A204.1 (cell line): ENCODE results near the gene HCRTR1.

ENCODE experiments used
- FAIRE-seq: peaks from 2 replicates; lab custom pipeline; 2012; peaks lifted over from hg19 to GRCh38; lab: Jason Lieb, UNC

HCRTR1 gene

DNA sequence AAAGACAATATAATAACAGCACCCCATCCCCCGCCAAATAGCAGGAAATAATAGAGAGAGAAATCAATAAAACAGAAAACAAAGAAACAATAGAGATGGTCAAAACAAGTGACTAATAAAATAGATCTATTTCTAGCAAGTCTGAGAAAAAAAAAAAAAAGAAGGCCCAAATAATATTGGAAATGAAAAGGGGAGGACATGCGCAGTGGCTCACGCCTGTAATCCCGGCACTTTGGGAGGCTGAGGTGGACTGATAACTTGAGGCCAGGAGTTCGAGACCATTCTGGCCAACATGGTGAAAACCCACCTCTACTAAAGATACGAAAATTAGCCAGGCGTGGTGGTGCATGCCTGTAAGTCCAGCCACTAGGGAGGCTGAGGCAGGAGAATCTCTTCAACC lies 18.5 kb upstream of the HCRTR1 start:
- no peak for FAIRE-seq

DNA sequence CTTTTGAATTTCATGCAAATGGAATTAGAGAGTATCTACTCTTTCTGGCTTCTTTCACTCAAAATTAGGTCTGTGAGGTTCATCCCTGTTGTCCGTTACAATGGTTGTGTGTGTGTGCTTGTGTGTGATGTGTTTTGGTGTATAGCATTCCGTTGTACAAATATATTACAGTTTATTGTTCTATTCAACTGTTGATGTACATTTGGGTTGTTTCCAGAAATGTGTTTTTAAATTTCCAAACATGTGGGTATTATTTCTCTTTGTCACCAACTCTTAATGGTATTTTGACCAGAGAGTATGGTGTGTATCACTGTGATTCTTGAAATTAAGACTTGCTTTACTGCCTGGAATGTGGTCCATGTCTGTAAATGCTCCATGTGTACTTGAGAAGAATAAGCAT lies 16.8 kb upstream of the HCRTR1 start:
- no peak for FAIRE-seq

DNA sequence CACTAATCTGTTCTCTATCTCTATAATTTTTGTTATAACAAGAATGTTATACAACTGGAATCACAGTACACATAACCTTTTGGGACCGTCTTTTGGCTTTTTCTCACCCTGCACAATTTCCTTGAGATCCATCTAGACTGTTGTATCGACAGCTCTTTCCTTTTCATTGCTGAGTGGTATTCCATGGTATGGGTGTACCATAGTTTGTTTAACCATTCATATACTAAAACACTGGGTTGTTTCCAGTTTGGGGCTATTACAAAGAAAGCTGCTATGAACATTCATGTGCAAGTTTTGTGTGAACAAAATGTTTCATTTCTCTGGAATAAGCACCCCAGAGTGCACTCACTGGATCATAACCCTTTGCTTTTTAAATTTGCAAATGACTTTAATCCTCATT lies 15.4 kb upstream of the HCRTR1 start:
- no peak for FAIRE-seq

DNA sequence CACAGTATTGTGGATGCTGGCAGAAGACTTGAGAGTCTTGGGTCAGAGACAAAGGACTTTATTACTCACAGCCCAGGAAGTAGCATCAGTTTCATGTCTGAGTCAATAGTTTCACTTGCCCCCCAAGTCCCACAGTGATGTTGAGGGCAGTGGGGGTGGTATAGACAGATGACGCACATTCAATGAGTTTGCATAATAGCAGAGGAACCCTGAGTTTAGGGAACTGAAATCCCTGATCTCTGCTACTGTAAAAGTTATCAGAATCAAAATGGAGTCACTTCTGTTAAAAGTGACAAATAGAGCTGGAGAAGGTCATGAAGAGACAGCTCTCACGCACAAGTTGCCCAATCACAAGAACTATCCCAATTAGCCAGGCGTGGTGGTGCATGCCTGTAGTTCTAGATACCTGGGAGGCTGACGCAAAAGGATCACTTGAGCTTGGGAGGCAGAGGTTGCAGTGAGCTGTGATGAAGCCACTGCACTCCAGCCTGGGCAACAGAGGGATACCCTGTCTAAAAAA lies 11.5 kb upstream of the HCRTR1 start:
- FAIRE-seq: no peak

DNA sequence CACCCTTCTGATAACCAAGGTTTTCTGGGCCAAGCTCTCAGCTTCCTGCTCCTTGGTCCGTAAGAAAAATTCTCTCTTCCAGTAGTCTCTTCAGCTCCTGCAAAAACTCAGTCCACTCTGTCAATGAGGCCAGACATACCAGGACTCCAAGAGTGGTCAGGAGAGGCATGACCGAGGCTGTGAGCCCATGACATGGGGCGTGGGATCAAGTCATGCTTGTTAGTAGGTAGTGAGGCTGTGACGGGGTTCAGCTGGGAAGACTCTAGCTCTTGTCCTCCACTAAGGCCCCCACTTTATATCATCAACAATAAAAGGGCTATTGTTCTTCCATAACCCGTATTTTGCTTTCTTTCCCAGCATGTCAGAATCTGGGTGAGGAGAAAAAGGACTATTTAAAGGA lies 10.1 kb upstream of the HCRTR1 start:
- FAIRE-seq: no peak

DNA sequence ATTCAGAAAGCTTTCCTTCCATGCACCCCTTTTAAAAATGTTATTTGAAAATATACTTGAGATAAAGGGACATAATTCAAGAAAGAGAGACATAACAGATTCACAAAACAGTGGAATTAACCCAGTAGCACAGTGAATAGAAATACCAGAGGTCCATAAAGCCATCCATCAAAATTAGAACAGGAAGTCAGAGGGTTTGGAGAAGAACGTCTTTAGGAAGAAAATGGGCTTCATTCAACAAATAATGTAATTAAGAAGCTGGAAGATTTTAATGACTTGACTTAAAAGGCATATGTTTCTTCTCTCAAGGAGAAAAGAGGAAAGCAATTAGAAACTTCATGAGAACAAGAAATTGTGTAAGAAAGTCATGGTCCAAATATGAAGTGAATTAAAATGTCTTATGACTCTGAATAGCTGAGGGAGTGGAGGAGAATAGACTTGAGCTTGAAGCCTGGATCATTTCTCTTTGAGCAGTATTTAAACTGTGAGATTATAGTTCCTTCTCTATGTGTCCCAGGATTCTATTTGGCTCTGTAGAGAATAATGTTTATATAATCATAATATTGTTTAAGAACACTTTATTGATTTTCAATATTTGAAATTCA lies 7.9 kb upstream of the HCRTR1 start:
- FAIRE-seq: no peak

DNA sequence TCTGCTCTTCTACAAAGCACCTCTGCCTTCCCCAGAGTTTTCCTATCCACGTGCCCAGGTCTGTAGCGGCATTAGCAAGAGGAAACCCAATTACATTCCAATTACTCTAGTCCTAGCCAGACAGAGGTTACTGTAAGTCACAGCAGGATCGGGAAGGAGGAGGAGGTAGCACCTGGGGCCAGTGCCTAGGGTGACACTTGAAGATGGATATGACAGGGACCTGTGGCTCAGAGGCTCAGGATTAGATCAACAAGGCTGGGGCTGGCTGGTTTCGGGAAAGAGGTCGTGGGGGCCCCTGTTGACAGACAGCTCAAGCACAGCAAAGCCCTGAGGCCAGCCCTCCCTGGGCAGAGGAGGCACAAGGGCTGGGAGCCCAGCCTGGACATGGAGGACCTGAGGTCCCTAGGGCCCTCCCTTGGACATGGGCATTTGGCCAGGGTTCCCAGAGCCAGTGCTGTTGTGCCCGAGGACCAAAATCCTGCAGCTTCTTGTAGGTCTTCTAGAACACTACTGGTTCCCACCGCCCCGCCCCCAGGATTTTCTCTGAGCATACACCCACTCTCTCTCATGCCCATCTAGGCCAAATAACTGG lies 3.0 kb upstream of the HCRTR1 start:
- no peak for FAIRE-seq

DNA sequence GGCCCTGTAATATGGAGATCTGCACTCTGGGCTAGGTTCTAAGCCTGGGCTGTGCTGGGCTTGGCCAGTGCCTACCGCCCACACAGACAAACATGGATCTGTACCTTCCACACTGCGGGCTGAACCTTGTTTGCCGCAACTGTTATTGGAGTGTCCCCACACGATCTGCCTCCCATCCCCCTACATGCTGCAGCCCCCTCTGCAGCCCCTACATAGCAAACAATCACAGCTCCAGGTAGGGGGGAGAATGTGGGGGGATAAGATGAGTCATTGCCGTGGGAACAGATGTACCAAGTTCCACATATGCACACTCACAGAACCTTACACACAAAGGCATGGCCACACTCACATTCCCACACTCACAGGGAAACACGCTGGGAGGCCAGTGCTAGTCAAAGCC lies 2.1 kb upstream of the HCRTR1 start:
- FAIRE-seq: no peak

DNA sequence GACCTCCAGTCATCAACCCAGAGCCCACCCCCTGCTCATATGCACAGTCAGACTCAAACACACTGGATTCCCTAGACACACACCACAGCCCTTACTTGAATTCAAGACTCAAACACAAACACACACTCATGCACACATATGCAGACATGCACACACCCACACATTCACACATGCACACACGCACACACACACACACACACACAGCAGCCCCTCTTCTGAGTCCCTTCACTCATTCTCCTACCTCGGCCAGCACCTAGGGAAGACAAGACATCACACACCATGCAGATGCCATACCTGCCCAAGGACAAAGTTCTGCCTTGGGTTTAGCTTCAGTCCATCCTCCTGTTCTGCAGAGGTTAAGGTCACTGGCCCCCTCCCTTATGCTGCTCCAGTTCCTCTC lies 1.6 kb upstream of the HCRTR1 start:
- no peak for FAIRE-seq

DNA sequence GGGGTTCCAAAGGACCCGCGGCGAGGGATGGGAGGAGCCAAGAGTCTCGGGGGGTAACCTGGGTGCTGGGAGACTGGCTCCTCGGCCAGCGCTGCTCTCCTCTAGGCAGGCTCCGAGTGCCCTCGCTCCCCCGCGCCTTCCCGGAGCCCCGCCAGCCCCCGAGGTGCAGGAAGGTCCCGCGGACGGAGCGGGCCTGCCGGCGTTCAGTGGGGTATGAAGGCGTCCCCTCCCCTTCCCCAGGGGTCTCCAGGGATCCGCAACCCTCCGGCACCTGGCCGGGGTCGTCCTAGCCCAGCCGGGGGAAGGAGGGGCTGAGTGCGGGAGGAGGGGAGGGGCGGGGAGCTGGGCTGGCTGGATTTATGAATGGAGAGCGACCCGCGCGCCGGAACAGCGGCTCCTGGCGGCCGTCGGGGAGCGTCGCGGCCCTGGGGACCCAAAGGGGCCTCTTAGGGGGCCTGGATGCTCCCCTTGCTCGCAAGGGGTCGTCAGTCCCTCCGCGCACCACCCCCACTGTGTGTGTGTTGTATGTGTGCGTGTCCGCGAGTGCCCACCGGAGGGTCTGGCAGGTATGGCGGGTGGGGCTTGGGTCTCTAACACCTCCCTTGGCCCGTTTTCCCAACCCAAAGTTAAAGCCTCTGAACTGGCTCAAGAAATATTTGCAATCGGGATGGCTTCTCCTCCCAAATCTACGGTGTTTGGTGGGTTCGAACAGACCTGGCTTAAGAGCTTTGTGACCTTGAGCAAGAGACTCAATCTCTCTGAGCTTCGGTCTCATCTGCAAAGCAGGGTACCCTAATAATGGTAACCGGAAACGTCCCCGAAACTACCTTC lies 642 bp downstream of the HCRTR1 start:
- no peak for FAIRE-seq

DNA sequence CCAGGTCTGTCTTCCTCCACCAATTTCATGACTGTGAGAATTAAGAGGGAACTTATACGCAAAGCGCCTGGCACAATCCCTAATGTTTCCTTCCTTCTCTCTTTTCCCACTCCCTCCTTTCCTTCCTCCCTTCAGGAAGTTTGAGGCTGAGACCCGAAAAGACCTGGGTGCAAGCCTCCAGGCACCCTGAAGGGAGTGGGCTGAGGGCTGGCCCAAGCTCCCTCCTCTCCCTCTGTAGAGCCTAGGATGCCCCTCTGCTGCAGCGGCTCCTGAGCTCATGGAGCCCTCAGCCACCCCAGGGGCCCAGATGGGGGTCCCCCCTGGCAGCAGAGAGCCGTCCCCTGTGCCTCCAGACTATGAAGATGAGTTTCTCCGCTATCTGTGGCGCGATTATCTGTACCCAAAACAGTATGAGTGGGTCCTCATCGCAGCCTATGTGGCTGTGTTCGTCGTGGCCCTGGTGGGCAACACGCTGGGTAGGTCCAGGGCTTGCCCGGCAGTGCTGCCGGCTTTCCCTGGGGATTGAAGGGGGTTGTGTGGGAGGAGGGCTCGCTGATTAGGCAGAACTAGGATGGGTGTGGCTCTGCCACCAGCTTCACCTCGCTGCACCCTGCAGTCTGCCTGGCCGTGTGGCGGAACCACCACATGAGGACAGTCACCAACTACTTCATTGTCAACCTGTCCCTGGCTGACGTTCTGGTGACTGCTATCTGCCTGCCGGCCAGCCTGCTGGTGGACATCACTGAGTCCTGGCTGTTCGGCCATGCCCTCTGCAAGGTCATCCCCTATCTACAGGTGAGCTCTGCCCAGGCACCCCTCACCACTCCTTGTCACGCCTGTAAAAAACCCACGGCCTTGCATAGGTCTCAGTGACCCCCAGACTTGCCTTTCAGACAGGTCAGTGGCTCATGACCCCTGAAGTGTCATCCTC lies 1.7 kb downstream of the HCRTR1 start:
- FAIRE-seq: no peak

DNA sequence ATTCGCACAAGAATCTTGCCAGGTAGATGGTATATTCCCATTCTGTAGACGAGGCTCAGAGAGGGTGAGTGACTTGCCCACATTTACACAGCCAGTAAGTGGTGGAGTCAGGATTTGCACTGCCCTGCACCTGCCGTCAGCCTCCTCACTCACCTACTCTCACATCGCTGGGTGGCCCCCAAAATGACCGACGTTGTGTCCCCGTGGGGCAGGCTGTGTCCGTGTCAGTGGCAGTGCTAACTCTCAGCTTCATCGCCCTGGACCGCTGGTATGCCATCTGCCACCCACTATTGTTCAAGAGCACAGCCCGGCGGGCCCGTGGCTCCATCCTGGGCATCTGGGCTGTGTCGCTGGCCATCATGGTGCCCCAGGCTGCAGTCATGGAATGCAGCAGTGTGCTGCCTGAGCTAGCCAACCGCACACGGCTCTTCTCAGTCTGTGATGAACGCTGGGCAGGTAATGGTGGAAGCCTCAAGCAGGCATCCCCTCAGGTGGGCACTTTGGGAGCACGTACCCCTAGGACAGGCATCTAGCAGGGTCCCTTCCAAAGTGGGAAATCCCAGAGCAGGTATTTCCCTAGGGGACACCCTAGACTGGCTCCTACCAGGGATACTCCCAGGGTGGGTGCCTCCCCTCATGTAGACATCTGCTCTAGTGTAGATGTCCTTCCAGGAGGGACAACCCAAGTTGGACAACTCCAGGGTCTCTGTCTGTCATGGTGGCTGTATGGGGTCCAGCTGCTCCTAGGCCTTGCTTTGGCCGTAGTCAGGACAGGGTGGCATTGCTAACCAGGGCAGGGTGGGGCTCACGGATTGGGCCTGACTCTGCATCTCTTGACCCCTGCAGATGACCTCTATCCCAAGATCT lies 3.4 kb downstream of the HCRTR1 start:
- FAIRE-seq: no peak

DNA sequence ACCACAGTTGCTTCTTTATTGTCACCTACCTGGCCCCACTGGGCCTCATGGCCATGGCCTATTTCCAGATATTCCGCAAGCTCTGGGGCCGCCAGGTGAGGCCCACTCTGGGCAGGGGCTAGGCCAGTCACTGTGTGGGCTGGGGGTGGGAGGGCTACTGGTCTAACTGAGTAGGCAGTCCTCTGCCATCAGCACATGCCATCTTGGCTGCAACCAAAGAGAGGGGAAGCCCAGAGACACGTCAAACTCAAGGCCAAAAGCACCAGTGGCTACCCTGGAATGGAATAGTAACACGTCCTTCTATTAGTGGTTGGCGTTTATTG lies 4.0 kb downstream of the HCRTR1 start:
- no peak for FAIRE-seq

DNA sequence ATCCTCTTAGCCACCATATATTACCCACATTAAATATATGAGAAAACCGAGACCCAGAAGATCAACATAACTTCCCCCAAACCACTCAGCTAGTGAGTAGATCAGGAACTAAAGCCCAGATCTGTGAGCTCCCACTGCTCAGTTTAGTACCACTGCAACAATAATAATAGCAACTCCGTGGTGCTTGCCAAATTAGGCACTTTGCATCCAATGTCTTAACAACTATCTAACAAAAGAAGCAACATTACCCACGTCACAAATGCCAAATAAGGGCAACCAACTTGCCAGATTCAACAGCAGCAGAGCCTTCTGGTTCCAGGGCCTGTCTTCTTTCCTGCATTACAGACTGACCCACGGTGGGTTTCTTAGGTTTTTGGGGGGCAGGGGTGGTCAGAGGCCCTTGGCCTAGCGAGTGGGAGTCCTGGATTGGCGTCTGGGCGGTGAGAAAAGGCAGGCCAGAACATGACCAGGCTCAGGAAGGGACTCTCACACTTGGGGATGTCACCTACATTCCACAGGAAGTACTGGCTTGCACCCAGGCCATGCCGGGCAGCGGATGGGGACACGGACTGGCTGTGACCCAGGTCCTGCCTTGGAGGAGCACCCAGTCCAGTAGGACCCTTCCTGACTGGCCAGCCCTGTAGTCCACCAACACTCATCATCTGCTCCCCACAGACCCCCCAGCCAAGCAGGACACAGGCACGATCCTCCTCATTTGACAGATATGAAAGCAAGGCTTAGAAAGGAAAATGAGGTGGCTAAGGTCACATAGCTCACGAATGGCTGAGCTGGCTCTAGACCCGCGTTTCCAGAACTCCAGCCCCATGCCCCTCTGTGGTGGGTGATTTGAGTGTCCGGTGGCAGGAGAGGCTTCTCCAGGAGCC lies 4.6 kb downstream of the HCRTR1 start:
- no peak for FAIRE-seq

DNA sequence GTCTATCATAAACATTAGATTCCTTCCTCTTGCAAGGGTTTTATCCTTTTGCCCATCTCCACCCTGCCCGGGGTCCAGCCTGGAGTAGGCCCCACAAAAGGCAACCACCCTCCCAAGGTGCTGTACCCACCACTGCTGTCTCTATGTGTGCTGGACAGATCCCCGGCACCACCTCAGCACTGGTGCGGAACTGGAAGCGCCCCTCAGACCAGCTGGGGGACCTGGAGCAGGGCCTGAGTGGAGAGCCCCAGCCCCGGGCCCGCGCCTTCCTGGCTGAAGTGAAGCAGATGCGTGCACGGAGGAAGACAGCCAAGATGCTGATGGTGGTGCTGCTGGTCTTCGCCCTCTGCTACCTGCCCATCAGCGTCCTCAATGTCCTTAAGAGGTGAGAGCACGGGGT lies 5.9 kb downstream of the HCRTR1 start:
- no peak for FAIRE-seq

DNA sequence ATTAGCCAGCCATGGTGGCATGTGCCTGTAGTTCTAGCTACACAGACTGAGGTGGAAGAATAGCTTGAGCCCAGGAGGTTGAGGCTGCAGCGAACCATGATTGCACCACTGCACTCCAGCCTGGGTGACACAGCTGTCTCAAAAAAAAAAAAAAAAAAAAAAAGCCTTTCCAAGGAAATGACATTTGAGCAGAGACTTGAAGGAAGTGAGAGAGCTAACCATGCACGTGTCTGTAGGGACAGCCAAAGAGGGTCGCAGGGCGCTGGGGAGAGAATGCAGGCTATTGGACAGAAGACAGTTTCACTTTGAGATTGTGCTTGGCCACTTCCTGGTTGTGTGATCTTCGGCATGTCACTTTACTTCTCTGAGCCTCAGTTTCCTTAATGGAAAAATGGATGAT lies 6.8 kb downstream of the HCRTR1 start:
- no peak for FAIRE-seq

DNA sequence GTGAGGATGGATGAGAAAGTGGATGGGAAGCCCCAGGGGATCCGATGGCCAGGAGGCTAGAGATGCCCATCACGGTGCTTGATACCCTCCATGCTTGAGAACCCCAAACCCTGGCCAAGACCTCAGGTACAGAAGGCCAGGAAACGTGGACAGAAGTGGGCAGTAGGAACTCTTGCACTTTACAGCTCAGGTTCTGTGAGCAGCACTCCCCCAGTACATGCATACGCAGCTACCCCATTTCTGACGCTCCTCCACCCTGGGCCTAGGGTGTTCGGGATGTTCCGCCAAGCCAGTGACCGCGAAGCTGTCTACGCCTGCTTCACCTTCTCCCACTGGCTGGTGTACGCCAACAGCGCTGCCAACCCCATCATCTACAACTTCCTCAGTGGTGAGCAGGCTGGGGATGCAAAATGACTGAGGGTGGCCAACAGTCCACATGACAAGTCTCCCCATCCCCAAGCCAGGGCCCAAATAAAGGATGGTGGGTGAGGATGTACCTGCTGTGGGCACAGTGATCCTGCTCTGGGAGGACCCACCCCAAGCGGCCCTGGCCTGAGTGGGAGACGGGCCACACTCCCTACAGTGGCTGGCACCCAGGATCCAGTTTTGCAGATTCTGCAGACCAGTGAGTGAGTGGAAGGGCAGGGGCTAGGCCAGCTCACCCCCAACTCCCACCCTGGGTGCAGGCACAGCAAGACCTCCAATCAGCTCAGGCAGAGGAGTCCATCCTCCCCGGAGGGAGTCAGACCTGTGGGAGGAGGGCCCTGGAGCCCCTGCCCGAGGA lies 7.4 kb downstream of the HCRTR1 start:
- no peak for FAIRE-seq

DNA sequence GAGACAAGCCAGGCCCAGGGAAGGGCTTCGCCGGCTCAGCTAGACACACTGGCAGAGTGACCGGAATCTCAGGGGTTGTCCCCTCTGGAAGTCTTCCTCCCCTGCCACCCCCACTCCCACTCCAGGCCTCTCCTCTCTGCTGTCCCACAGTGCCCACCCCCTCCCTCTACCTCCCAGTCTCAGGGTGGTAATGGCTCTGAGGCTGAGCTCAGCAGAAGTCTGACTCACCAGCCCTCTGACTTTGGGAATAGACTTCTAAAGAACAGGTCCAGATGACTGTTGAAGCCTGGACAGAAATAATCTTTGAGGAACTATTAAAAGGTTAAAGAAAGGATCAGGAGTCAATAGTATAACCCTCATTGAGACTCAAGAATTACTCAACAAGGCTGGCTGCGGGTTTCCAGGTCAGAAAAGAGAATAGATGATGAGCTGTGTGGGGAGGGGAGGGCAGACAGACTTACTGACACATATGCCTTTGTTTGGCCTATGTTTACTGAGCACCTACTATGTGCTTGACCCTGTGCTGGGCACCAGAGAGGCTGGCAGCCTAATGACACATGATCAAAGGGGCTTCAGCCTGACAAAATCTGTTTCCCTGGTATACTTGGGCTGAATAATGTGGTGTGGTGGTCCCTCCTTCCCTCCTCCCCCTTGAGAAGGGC lies 8.2 kb downstream of the HCRTR1 start:
- FAIRE-seq: no peak
